Thyroid gland (tissue), 4 donors: ENCODE data around the gene ATE1. TPM values are rescaled to one million over a fixed set of nuclear protein-coding genes. Genes with fewer than 3 reads are reported as not detected.
"Not testable (repeated sequence)": the region's sequence is repeated elsewhere in the genome, so short reads cannot be mapped to it uniquely, and the experiment has no call there.

ENCODE experiments used
- DNase-seq, 2 donors: peaks; one replicate each; pipeline ENCODE4 v3.0.0-alpha.2; 2019
- H3K27ac ChIP-seq, 3 donors: fragments of 200-600 bp; sonication (generic); 1 replicate in 2 of 3; 2 replicates in 1 of 3; pipeline ENCODE4 v1.5.1; 2016 to 2019; ENCODE audit warnings: mild to moderate bottlenecking in 1 of 3, moderate library complexity in 1 of 3
- H3K27me3 ChIP-seq: fragments of 200-600 bp; sonication (generic); one replicate; pipeline ENCODE4 v1.5.1; 2019
- H3K36me3 ChIP-seq, 2 donors: fragments of 200-600 bp; sonication (generic); one replicate each; pipeline ENCODE4 v1.5.1; 2016 to 2019
- H3K4me1 ChIP-seq, 2 donors: fragments of 200-600 bp; sonication (generic); one replicate each; pipeline ENCODE4 v1.5.1; 2017 to 2019
- H3K4me3 ChIP-seq, 3 donors: fragments of 200-600 bp; sonication (generic); replicated peaks in 1 of 3; 1 replicate in 2 of 3; 2 replicates in 1 of 3; pipeline ENCODE4 v1.5.1; 2016; ENCODE audit warnings: mild to moderate bottlenecking in 1 of 3
- H3K9me3 ChIP-seq: fragments of 200-600 bp; sonication (generic); one replicate; pipeline ENCODE4 v1.5.1; 2017
- CTCF ChIP-seq, 6 experiments: fragments of 200-600 bp in 3 of 6; fragments of 450-650 bp in 3 of 6; sonication (generic) in 3 of 6; IDR thresholded peaks; one replicate each; pipeline ENCODE4 v1.5.1; 2016 to 2019; ENCODE audit warnings: antibody characterized with exemption in 6 of 6, mild to moderate bottlenecking in 2 of 6, inconsistent platforms in 1 of 6, moderate library complexity in 1 of 6
- POLR2A ChIP-seq, 2 donors: fragments of 450-650 bp; IDR thresholded peaks; one replicate each; pipeline ENCODE4 v1.6.1; 2017; ENCODE audit warnings: antibody characterized with exemption in 2 of 2, mild to moderate bottlenecking in 2 of 2, moderate library complexity in 1 of 2
- WGBS, 2 donors: methylation state at CpG; one replicate each; pipeline ENCODE4 v1.1.5; 2017; 5-methylcytosine and 5-hydroxymethylcytosine counted together
- intact Hi-C: fragments of 100-400 bp; cut with DNase I; formaldehyde crosslinking; loops from one replicate; pipeline ENCODE4 v1.15.1; 2023
- total RNA-seq, 4 donors: library from RNA; depleted of rRNA; stranded (reverse); fragments of >200 nt; gene quantifications; one replicate each; pipeline ENCODE4 v1.2.3, GENCODE V29; 2016

The ATE1 gene
- total RNA-seq, 4 donors from 2014 or later = 47.3 to 66.0 (median 58.0) TPM

GRCh38 chr10:121921238-121921931 is 6.4 kb downstream of the ATE1 start:
- H3K4me3 ChIP-seq = no peak overlapping the region
- no peaks in the 10 kb centered on the region for H3K9me3 ChIP-seq
- DNase-seq = no peak
- no peaks in the 10 kb centered on the region for H3K27me3 ChIP-seq
- no peak overlapping the region for H3K27ac ChIP-seq
- peaks cover 0 to 5% of the 10 kb centered on the region in 2 donors for H3K36me3 ChIP-seq
- intact Hi-C loops = no loop called here
- TF ChIP-seq POLR2A (IDR thresholded peaks at IDR 0.05) (no peak), CTCF (IDR thresholded peaks at IDR 0.05) (no peak)
- peaks cover 6 to 8% of the 10 kb centered on the region in 2 donors for H3K4me1 ChIP-seq
- 79 to 83% methylated on average over 10 of the region's 10 CpGs for WGBS, 2 donors

- no peaks in the 10 kb centered on the region for H3K27me3 ChIP-seq
- peaks cover 0 to 5% of the 10 kb centered on the region in 2 donors for H3K36me3 ChIP-seq
- 96% methylated on average over 10 of the region's 10 CpGs for WGBS, 2 donors
- DNase-seq = no peak
- intact Hi-C loops = no loop called here
- H3K4me3 ChIP-seq = no peak overlapping the region
- TF ChIP-seq CTCF (IDR thresholded peaks at IDR 0.05) = no peak
- TF ChIP-seq POLR2A (IDR thresholded peaks at IDR 0.05) = no peak
- H3K9me3 ChIP-seq = no peaks in the 10 kb centered on the region
- no peaks in the 10 kb centered on the region for H3K4me1 ChIP-seq
- H3K27ac ChIP-seq = no peak overlapping the region
Observed at GRCh38 chr10:121919666-121920065, 8.2 kb downstream of the ATE1 start.

GRCh38 chr10:121918800-121919199 is 9.0 kb downstream of the ATE1 start:
- H3K4me1 ChIP-seq, intact Hi-C loops, H3K27me3 ChIP-seq, H3K4me3 ChIP-seq, DNase-seq, H3K9me3 ChIP-seq, H3K36me3 ChIP-seq, H3K27ac ChIP-seq: not testable (repeated sequence)
- WGBS, 2 donors = 96 to 98% methylated on average over 7 of the region's 7 CpGs

- Histone ChIP-seq H3K27me3 (no peaks in the 10 kb centered on the region), H3K4me3 (no peak overlapping the region), H3K36me3 (peaks cover 0 to 8% of the 10 kb centered on the region in 2 donors), H3K4me1 (peaks cover 4% of the 10 kb centered on the region in 2 donors), H3K9me3 (no peaks in the 10 kb centered on the region), H3K27ac (no peak overlapping the region)
- WGBS, 2 donors = 91 to 95% methylated on average over 6 of the region's 6 CpGs
- TF ChIP-seq POLR2A (IDR thresholded peaks at IDR 0.05) = no peak
- TF ChIP-seq CTCF (IDR thresholded peaks at IDR 0.05) = no peak
- intact Hi-C loops = no loop called here
- no peak for DNase-seq
Observed at GRCh38 chr10:121914661-121915060, 13.2 kb downstream of the ATE1 start.

- DNase-seq = no peak
- intact Hi-C loops = no loop called here
- Histone ChIP-seq H3K27ac (peak overlapping the region in 2 of 3 donors; percentile 4 to 5), H3K27me3 (no peaks in the 10 kb centered on the region), H3K36me3 (peaks cover 0 to 10% of the 10 kb centered on the region in 2 donors), H3K4me3 (no peak overlapping the region), H3K4me1 (peaks cover 4% of the 10 kb centered on the region in 2 donors), H3K9me3 (no peaks in the 10 kb centered on the region)
- no peak for TF ChIP-seq POLR2A (IDR thresholded peaks at IDR 0.05)
- TF ChIP-seq CTCF (IDR thresholded peaks at IDR 0.05) = no peak
- 95 to 96% methylated on average over 2 of the region's 2 CpGs for WGBS, 2 donors
Observed at GRCh38 chr10:121911421-121911697, 16.5 kb downstream of the ATE1 start.
